GM20431 (cell line): ENCODE data around the gene SYPL1.

Experiments used
- in situ Hi-C: fragments of 300-500 bp; cut with MseI, MboI; formaldehyde crosslinking; loops from one replicate; pipeline ENCODE4 v1.15.0; 2020; ENCODE audit warnings: low sequenced_read_pairs; ENCODE audit not compliant: unreplicated experiment

SYPL1 gene

GRCh38 chr7:106112118-106112971 lies at the start of gene SYPL1:
TSS of gene SYPL1 (minus strand) at chr7:106112312. CDS start at chr7:106112208, 104 bp downstream.
- in situ Hi-C loops: no loop called here

- in situ Hi-C loops: loop anchor here (25.0 kb wide), 1 partner anchor 493 kb away; no protein-coding TSS in a partner anchor
Measured at GRCh38 chr7:106155027-106155426, 42.9 kb upstream of the SYPL1 start.

- in situ Hi-C loops: loop anchor here (5.0 to 25.0 kb wide), 2 partner anchors 102 to 492 kb away; no protein-coding TSS in a partner anchor
Measured at GRCh38 chr7:106153891-106154449, 41.9 kb upstream of the SYPL1 start.

DNA sequence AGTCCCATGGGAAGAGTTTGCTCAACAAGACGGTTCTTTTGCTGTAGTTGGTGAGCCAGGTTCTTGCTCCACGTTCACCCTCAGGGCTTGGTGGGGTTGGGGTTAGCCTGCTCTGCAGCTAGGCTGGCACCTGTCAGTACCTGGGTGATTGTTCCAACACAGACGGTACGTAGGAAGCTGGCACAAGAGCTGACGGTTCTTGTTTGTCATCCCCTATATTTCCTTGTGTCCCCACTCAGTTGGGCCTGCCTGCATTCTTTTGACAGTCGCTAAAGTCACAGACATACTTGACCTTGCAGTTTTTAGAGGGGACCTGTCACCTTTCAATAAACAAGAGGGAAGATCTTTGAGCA lies 40.2 kb upstream of the SYPL1 start:
- in situ Hi-C loops: loop anchor here (5.0 to 25.0 kb wide), 2 partner anchors 100 to 490 kb away; no protein-coding TSS in a partner anchor

- in situ Hi-C loops: loop anchor here (5.0 to 25.0 kb wide), 2 partner anchors 99 to 489 kb away; no protein-coding TSS in a partner anchor
Measured at GRCh38 chr7:106151459-106152312, 39.6 kb upstream of the SYPL1 start.

DNA sequence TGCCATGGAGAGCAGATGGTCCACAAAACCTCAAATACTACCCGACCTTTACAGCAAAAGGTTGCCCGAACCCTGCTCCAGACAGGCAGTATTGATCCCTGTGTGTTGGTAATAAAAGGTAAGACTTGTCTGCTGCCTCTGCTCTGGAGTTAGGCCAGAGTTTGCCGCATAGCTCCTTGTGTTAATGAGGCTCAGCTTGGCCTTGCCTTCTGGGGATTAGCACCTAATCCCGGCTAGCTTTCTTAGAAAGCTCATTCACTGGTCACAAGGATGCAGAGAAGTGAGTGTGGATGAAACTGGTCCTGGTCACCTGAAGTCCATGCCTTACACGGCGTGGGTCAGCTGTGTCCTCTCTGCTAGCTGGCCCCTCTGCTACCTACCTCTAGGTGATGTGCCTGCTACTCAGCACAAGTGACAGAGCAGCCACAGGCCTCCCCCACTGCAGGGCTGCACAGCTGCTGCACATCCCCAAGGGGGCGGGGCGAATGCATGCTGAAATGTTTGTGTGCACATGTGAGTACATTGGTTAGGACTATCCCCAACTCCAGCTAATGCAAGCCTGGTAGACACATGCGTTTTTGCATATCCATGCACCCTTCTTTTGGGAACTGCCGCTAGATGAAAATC lies 31.7 kb upstream of the SYPL1 start:
- in situ Hi-C loops: loop anchor here (25.0 kb wide), 1 partner anchor 382 kb away; no protein-coding TSS in a partner anchor

DNA sequence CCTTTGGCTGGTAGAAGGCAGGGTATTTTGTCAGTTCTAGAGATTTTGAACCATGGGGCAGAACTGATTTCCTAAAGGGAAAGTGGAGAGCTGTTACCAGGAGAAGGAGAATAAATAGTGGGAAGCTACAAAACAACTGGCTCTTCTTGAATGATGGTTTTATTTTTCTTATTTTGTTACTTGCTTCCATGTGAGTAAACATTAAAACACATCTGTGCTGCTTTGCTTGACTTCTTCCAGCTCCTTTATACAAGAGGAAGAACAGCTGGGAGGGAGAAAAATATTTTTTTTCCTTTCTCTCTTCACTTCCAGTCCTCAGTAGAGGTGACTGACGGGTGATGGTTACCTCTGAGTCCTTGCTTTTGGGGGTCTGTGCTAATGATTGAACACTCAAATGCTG lies 30.0 kb upstream of the SYPL1 start:
- in situ Hi-C loops: loop anchor here (25.0 kb wide), 1 partner anchor 380 kb away; no protein-coding TSS in a partner anchor

- in situ Hi-C loops: loop anchor here (25.0 kb wide), 1 partner anchor 378 kb away; no protein-coding TSS in a partner anchor
Measured at GRCh38 chr7:106140406-106141173, 28.5 kb upstream of the SYPL1 start.

GRCh38 chr7:106139265-106140251 lies 27.4 kb upstream of the SYPL1 start:
- in situ Hi-C loops: loop anchor here (25.0 kb wide), 1 partner anchor 377 kb away; no protein-coding TSS in a partner anchor

GRCh38 chr7:106138776-106139175 lies 26.7 kb upstream of the SYPL1 start:
- in situ Hi-C loops: loop anchor here (25.0 kb wide), 1 partner anchor 376 kb away; no protein-coding TSS in a partner anchor

GRCh38 chr7:106138181-106138580 lies 26.1 kb upstream of the SYPL1 start:
- in situ Hi-C loops: loop anchor here (25.0 kb wide), 1 partner anchor 376 kb away; no protein-coding TSS in a partner anchor

GRCh38 chr7:106134241-106134640 lies 22.1 kb upstream of the SYPL1 start:
- in situ Hi-C loops: loop anchor here (25.0 kb wide), 1 partner anchor 372 kb away; no protein-coding TSS in a partner anchor

DNA sequence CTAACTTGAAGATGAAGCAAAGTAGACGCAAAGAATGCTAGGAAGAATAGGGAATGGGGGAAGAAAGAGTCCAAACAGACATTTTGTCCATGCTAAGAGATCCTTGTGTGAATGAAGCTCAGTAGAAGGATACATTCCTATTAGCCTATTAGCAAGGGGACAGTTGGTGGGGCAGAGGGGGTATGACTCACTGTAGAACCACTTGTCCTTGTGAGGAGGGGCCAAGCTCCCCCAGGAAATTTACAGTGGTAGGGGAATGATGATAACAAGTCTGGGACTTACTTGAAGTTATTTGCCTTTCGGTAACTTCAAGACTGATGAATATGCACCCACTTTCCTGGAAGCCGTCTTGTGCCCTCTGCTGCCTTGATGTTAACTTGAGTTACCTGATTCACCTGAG lies 17.2 kb upstream of the SYPL1 start:
- in situ Hi-C loops: loop anchor here (25.0 kb wide), 1 partner anchor 367 kb away; no protein-coding TSS in a partner anchor

GRCh38 chr7:106128836-106129235 lies 16.7 kb upstream of the SYPL1 start:
- in situ Hi-C loops: loop anchor here (25.0 kb wide), 1 partner anchor 367 kb away; no protein-coding TSS in a partner anchor

- in situ Hi-C loops: loop anchor here (25.0 kb wide), 1 partner anchor 366 kb away; no protein-coding TSS in a partner anchor
Measured at GRCh38 chr7:106127984-106128780, 16.1 kb upstream of the SYPL1 start.

DNA sequence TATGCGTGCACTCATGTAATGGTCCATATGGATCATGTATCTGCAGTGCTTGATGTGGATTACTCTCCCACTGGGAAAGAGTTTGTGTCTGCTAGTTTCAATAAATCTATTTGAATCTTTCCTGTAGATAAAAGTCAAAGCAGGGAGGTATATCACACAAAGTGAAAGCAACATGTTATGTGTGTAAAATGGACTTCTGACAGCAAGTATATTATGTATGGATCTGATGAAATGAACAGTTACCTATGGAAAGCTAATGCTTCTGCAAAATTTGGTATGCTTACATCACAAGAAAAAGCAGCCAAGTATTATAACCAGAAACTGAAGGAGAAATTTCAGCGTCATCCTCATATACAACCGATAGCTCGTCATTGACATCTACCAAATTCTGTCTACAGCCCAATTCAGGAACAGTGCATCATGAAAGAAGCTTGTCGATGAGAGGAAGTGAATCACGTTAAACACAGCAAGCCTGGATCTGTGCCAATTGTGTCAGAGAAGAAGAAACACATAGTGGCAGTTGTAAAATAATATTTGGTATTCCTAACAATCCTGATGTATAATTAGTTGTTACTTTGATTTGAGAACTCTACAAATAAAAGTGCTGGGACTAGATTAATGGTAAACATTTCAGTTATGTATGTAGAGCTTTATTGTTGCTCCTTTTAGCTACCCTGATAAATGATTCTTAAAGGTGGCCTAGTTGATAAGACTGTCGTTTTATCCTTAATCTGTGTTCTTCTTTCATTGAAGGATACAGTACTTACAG lies 14.2 kb upstream of the SYPL1 start:
- in situ Hi-C loops: loop anchor here (25.0 kb wide), 1 partner anchor 364 kb away; no protein-coding TSS in a partner anchor
